ENCODE measurements around the gene SNX33.
A peak's percentile ranks its signal among the peaks of the same experiment; 100 is the strongest.

SNX33 gene

GRCh38 chr15:75647370-75648155 is at the start of gene SNX33:
Gene SNX33, plus strand, starts transcription at chr15:75647912. Its CDS starts 1,191 bp downstream, at chr15:75649103.
- TF ChIP-seq FOXM1 (IDR thresholded peaks at IDR 0.05; ENCODE audit: borderline replicate concordance, low read depth), result no peak
- no peak for TF ChIP-seq USF1 (IDR thresholded peaks at IDR 0.05)
- no peak for TF ChIP-seq MAX (IDR thresholded peaks at IDR 0.05)
- TF ChIP-seq TAF1 (IDR thresholded peaks at IDR 0.05; ENCODE audit: low read depth), result no peak; the same call in 1 of the 2 replicates
- TF ChIP-seq NFIC (IDR thresholded peaks at IDR 0.05), result peak; percentile 26
- TF ChIP-seq TCF12 (IDR thresholded peaks at IDR 0.05; ENCODE audit: low read depth), result peak; percentile 60; the same call in 1 of the 2 replicates
- no peak for TF ChIP-seq CEBPB (IDR thresholded peaks at IDR 0.05)
- TF ChIP-seq ZBTB7A (IDR thresholded peaks at IDR 0.05; ENCODE audit: low read depth), result peak; percentile 94
- no peak for TF ChIP-seq REST (IDR thresholded peaks at IDR 0.05; ENCODE audit: low read depth)
- TF ChIP-seq EGR1 (IDR thresholded peaks at IDR 0.05), result peak; percentile 81
- peak; percentile 23; the same call in 1 of the 2 replicates for TF ChIP-seq RAD21 (IDR thresholded peaks at IDR 0.05; ENCODE audit: low read depth)
- no peak for TF ChIP-seq EP300 (IDR thresholded peaks at IDR 0.05; ENCODE audit: borderline replicate concordance)
- no peak for TF ChIP-seq YY1 (IDR thresholded peaks at IDR 0.05; ENCODE audit: low read depth)
- 0 out of 2 replicates have a peak, but pooled peaks have one; percentile 51 for TF ChIP-seq CREB1 (IDR thresholded peaks at IDR 0.05; ENCODE audit: low read depth)
- no peak for TF ChIP-seq TEAD4 (IDR thresholded peaks at IDR 0.05)

- TF ChIP-seq YY1 (IDR thresholded peaks at IDR 0.05; ENCODE audit: low read depth), result no peak
- no peak for TF ChIP-seq TEAD4 (IDR thresholded peaks at IDR 0.05)
- TF ChIP-seq RAD21 (IDR thresholded peaks at IDR 0.05; ENCODE audit: low read depth), result no peak
- no peak for TF ChIP-seq REST (IDR thresholded peaks at IDR 0.05; ENCODE audit: low read depth)
- TF ChIP-seq CREB1 (IDR thresholded peaks at IDR 0.05; ENCODE audit: low read depth), result no peak
- no peak for TF ChIP-seq USF1 (IDR thresholded peaks at IDR 0.05)
- no peak for TF ChIP-seq ZBTB7A (IDR thresholded peaks at IDR 0.05; ENCODE audit: low read depth)
Observed at GRCh38 chr15:75598361-75598760, 49.4 kb upstream of the SNX33 start.

- TF ChIP-seq EGR1 (IDR thresholded peaks at IDR 0.05) (no peak), FOXM1 (IDR thresholded peaks at IDR 0.05; ENCODE audit: borderline replicate concordance, low read depth) (no peak), USF1 (IDR thresholded peaks at IDR 0.05) (no peak), NFIC (IDR thresholded peaks at IDR 0.05) (no peak), MAX (IDR thresholded peaks at IDR 0.05) (no peak), ZBTB7A (IDR thresholded peaks at IDR 0.05; ENCODE audit: low read depth) (no peak), CEBPB (IDR thresholded peaks at IDR 0.05) (no peak), CREB1 (IDR thresholded peaks at IDR 0.05; ENCODE audit: low read depth) (no peak)
Observed at GRCh38 chr15:75599401-75599800, 48.3 kb upstream of the SNX33 start.

GRCh38 chr15:75606026-75606425 is 41.7 kb upstream of the SNX33 start:
- no peak for TF ChIP-seq EP300 (IDR thresholded peaks at IDR 0.05; ENCODE audit: borderline replicate concordance)
- no peak for TF ChIP-seq TAF1 (IDR thresholded peaks at IDR 0.05; ENCODE audit: low read depth)

GRCh38 chr15:75606711-75607699 is 40.7 kb upstream of the SNX33 start:
- no peak for TF ChIP-seq NFIC (IDR thresholded peaks at IDR 0.05)
- TF ChIP-seq ZBTB7A (IDR thresholded peaks at IDR 0.05; ENCODE audit: low read depth), result no peak
- TF ChIP-seq RAD21 (IDR thresholded peaks at IDR 0.05; ENCODE audit: low read depth), result no peak
- TF ChIP-seq CREB1 (IDR thresholded peaks at IDR 0.05; ENCODE audit: low read depth), result no peak
- no peak for TF ChIP-seq MAX (IDR thresholded peaks at IDR 0.05)
- TF ChIP-seq TAF1 (IDR thresholded peaks at IDR 0.05; ENCODE audit: low read depth), result no peak
- no peak for TF ChIP-seq TEAD4 (IDR thresholded peaks at IDR 0.05)
- no peak for TF ChIP-seq USF1 (IDR thresholded peaks at IDR 0.05)
- no peak for TF ChIP-seq REST (IDR thresholded peaks at IDR 0.05; ENCODE audit: low read depth)
- TF ChIP-seq FOXM1 (IDR thresholded peaks at IDR 0.05; ENCODE audit: borderline replicate concordance, low read depth), result no peak
- no peak for TF ChIP-seq CEBPB (IDR thresholded peaks at IDR 0.05)
- no peak for TF ChIP-seq TCF12 (IDR thresholded peaks at IDR 0.05; ENCODE audit: low read depth)
- no peak for TF ChIP-seq EP300 (IDR thresholded peaks at IDR 0.05; ENCODE audit: borderline replicate concordance)
- no peak for TF ChIP-seq YY1 (IDR thresholded peaks at IDR 0.05; ENCODE audit: low read depth)
- TF ChIP-seq EGR1 (IDR thresholded peaks at IDR 0.05), result no peak

All from Ishikawa (cell line).